K562 (cell line): Measurements from ENCODE around the gene PPP6R3. TPM values are rescaled to one million over a fixed set of nuclear protein-coding genes. Genes with fewer than 3 reads are reported as not detected.

Experiments used
- CCAR2 ChIP-seq: fragments of 200-400 bp; formaldehyde crosslinking; IDR thresholded peaks from 2 replicates; pipeline ENCODE4 v1.6.1; 2017; ENCODE audit warnings: mild to moderate bottlenecking, low read depth, low read length
- CEBPZ ChIP-seq: fragments of 150-350 bp; IDR thresholded peaks from 2 replicates; pipeline ENCODE4 v1.6.1; 2014; ENCODE audit warnings: low read depth, mild to moderate bottlenecking, low read length, borderline replicate concordance
- CSDE1 ChIP-seq, 2 experiments: fragments of 450-650 bp; IDR thresholded peaks; 2 replicates each; pipeline ENCODE4 v1.6.1; 2016; ENCODE audit warnings: mild to moderate bottlenecking in 1 of 2
- EWSR1 ChIP-seq: fragments of 450-650 bp; IDR thresholded peaks from 2 replicates; pipeline ENCODE4 v1.6.1; 2018; ENCODE audit warnings: borderline replicate concordance, mild to moderate bottlenecking, low read depth, moderate library complexity; ENCODE audit not compliant: partially characterized antibody
- TSHZ1 ChIP-seq: fragments of 250-450 bp; sonication (Bioruptor Pico); IDR thresholded peaks from 2 replicates; pipeline ENCODE4 v1.4.0; 2020; ENCODE audit warnings: mild to moderate bottlenecking, moderate library complexity
- ZNF217 ChIP-seq: sonication (generic); formaldehyde crosslinking; IDR thresholded peaks from 2 replicates; pipeline ENCODE4 v1.8.0; 2022; ENCODE audit warnings: mild to moderate bottlenecking, missing genetic modification reagents
- polyA plus RNA-seq, 8 experiments: library from polyadenylated mRNA; depleted of rRNA in 4 of 8; stranded (reverse) in 5 of 8; unstranded in 3 of 8; fragments of >200 nt; fragmentation: Nextera tagmentation in 2 of 8; fragmentation: Illumina TruSeq in 1 of 8; extraction: Ambion mirVana in 2 of 8; extraction: Trizol in 1 of 8; gene quantifications; 2 replicates each; pipeline versions ENCODE4 v1.2.1 to v1.2.3, GENCODE V29; 2011 to 2014; ENCODE audit warnings: inconsistent platforms in 1 of 8, missing spikeins in 1 of 8
- total RNA-seq, 7 experiments: library from RNA; depleted of rRNA in 6 of 7; stranded (reverse); fragments of >200 nt in 6 of 7; fragmentation: Illumina TruSeq in 2 of 7; extraction: Trizol in 2 of 7; gene quantifications; 2 replicates each; pipeline versions ENCODE4 v1.2.1 to v1.2.3, GENCODE V29; 2011 to 2021; ENCODE audit warnings: low replicate concordance in 1 of 7

PPP6R3 gene
- total and polyA plus RNA-seq, 9 of the 15 experiments (the other 6 are each of a cell fraction or from before 2014, with no cell fraction given) = 20.3 to 117 (median 80.6) TPM

GRCh38 chr11:68509066-68509465 lies 48.5 kb downstream of the PPP6R3 start (continued):
- no peak for TF ChIP-seq CEBPZ
- no peak for TF ChIP-seq CCAR2
- no peak for TF ChIP-seq ZNF217 (CRISPR knock-in tag)
- TF ChIP-seq TSHZ1 (CRISPR knock-in tag) = no peak
- TF ChIP-seq EWSR1 = no peak
- no peak for TF ChIP-seq CSDE1 (IDR thresholded peaks at IDR 0.05)
